ENCODE data around the gene SDHAF1. TPM values are rescaled to one million over a fixed set of nuclear protein-coding genes. Genes with fewer than 3 reads are reported as not detected.

The SDHAF1 gene
- total RNA-seq, 1 experiment from 2014 or later: 16.0 TPM

DNA sequence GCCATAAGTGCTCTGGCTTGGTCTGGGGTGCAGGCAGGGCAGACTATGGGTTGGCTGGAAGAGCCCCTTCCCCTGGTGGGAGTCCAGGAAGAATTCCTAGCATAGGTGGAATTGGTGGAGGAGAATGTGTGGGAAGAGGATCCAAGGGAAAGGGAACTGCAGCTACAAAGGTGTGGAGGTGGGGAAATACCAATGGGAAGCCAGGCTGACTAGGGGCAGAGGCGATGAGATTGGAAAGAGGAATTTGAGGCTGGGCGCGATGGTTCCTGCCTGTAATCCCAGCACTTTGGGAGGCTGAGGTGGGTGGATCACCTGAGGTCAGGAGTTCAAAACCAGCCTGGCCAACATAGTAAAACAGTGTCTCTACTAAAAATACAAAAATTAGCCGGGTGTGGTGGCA, 4.8 kb upstream of the SDHAF1 start:
- no peaks in the 10 kb centered on the region for H3K4me1 ChIP-seq (ENCODE audit: insufficient read depth, low read length)
- no peaks in the 10 kb centered on the region for H3K79me2 ChIP-seq (ENCODE audit: insufficient read depth, low read length)
- H3K14ac ChIP-seq (ENCODE audit: insufficient read depth, low read length): no peak overlapping the region; the same call in 1 of the 2 replicates
- no peak overlapping the region for H2BK120ac ChIP-seq (ENCODE audit: low read depth, low read length, poor library complexity, severe bottlenecking)
- H3K4ac ChIP-seq (ENCODE audit: low read depth, low read length): no peak overlapping the region
- no peak overlapping the region for H2AFZ ChIP-seq (ENCODE audit: low read length)
- Mint-ChIP-seq H3K27me3 (ENCODE audit: low read depth) (peaks cover 47% of the 10 kb centered on the region), H3K36me3 (ENCODE audit: insufficient read depth in 1 of 3, low read depth in 3 of 3) (no peaks in the 10 kb centered on the region; a peak in 2 of 7 replicates), H3K27ac (no peak overlapping the region), H3K4me3 (no peak overlapping the region; a peak in 1 of 5 replicates), H3K4me1 (peaks cover 9 to 14% of the 10 kb centered on the region in 2 experiments), H3K9me3 (no peaks in the 10 kb centered on the region; a peak in 2 of 5 replicates)
- no peak overlapping the region for H2BK12ac ChIP-seq (ENCODE audit: insufficient read length, low read depth, low read length)
- H3K18ac ChIP-seq (ENCODE audit: insufficient read length, low read depth, low read length): no peak overlapping the region
- no peak overlapping the region for H3K23ac ChIP-seq (ENCODE audit: insufficient read length, low read depth, low read length)
- H3K9ac ChIP-seq (ENCODE audit: extremely low read depth, insufficient read length, low read length): no peak overlapping the region
- no peak overlapping the region for H3K27ac ChIP-seq (ENCODE audit: insufficient read length, low read depth, low read length)
- no peak overlapping the region for H3K56ac ChIP-seq (ENCODE audit: insufficient read length, low read depth, low read length)
- H3K79me1 ChIP-seq (ENCODE audit: insufficient read depth, low read depth, low read length, poor library complexity, severe bottlenecking): no peaks in the 10 kb centered on the region
- WGBS (ENCODE audit: extremely low coverage, insufficient read length, low lambda C conversion rate): no CpG with 5 or more reads among the region's 4 CpGs
- H3K4me2 ChIP-seq (ENCODE audit: insufficient read depth, insufficient read length, low read length): no peak overlapping the region
- TF ChIP-seq, protein P1, sequence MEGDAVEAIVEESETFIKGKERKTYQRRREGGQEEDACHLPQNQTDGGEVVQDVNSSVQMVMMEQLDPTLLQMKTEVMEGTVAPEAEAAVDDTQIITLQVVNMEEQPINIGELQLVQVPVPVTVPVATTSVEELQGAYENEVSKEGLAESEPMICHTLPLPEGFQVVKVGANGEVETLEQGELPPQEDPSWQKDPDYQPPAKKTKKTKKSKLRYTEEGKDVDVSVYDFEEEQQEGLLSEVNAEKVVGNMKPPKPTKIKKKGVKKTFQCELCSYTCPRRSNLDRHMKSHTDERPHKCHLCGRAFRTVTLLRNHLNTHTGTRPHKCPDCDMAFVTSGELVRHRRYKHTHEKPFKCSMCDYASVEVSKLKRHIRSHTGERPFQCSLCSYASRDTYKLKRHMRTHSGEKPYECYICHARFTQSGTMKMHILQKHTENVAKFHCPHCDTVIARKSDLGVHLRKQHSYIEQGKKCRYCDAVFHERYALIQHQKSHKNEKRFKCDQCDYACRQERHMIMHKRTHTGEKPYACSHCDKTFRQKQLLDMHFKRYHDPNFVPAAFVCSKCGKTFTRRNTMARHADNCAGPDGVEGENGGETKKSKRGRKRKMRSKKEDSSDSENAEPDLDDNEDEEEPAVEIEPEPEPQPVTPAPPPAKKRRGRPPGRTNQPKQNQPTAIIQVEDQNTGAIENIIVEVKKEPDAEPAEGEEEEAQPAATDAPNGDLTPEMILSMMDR (conservative IDR thresholded peaks at IDR 0.05): no peak
- no peak overlapping the region for H4K91ac ChIP-seq (ENCODE audit: insufficient read length, low read depth, low read length)
- H2AK5ac ChIP-seq (ENCODE audit: insufficient read length, low read length): no peak overlapping the region
- H4K20me1 ChIP-seq (ENCODE audit: control insufficient read depth, insufficient read depth, insufficient read length): peaks cover 3% of the 10 kb centered on the region
- no peaks in the 10 kb centered on the region; the same call in 1 of the 2 replicates for H3K27me3 ChIP-seq (ENCODE audit: insufficient read depth, low read length)
- H3T11ph ChIP-seq (ENCODE audit: low read length): no peak overlapping the region
- H2BK20ac ChIP-seq (ENCODE audit: low read depth, low read length, poor library complexity, severe bottlenecking): no peak overlapping the region
- DNase-seq: no peak
- no peaks in the 10 kb centered on the region for H3K23me2 ChIP-seq (ENCODE audit: insufficient read length, low read depth, low read length, poor library complexity, severe bottlenecking)
- no peak overlapping the region for H2BK15ac ChIP-seq (ENCODE audit: low read depth, low read length)
- no peak overlapping the region for H4K8ac ChIP-seq (replicated peaks; ENCODE audit: insufficient read length, low read depth, low read length)
- no peak overlapping the region for H2BK5ac ChIP-seq (ENCODE audit: insufficient read length, low read length)
- no peaks in the 10 kb centered on the region for H3K9me3 ChIP-seq (ENCODE audit: control insufficient read depth, low read depth, low read length)
- H4K5ac ChIP-seq (ENCODE audit: insufficient read length, low read depth, low read length): no peak overlapping the region

Measured in H9 (cell line).